AG04450 (cell line): ENCODE results near the gene DNAH8. TPM values are rescaled to one million over a fixed set of nuclear protein-coding genes. Genes with fewer than 3 reads are reported as not detected.

ENCODE experiments used
- CTCF ChIA-PET: fragments of 300-600, 350-600 bp; formaldehyde crosslinking; extraction: SDS; loops from one replicate; lab custom pipeline; 2022; ENCODE audit warnings: antibody characterized with exemption, inconsistent platforms; lab: Charles Lee
- POLR2A ChIA-PET: fragments of 350-600 bp; formaldehyde crosslinking; extraction: SDS; loops from one replicate; lab custom pipeline; 2021; ENCODE audit warnings: antibody characterized with exemption, inconsistent platforms; lab: Yijun Ruan, JAX
- DNase-seq: peaks from one replicate; pipeline ENCODE4 v3.0.0-alpha.2; 2011; ENCODE audit warnings: low read depth, low spot score
- H3K27ac ChIP-seq: one replicate; pipeline ENCODE4 v1.5.1; 2012; ENCODE audit warnings: low read depth, low read length, control low read depth
- H3K27me3 ChIP-seq: one replicate; pipeline ENCODE4 v1.6.0; 2012; ENCODE audit warnings: low read length; ENCODE audit not compliant: control insufficient read depth, insufficient read depth
- H3K4me3 ChIP-seq: 2 replicates; pipeline ENCODE4 v1.5.1; 2011; ENCODE audit warnings: mild to moderate bottlenecking, low read depth, low read length, control low read depth
- H3K9me3 ChIP-seq: 2 replicates; pipeline ENCODE4 v1.5.1; 2012; ENCODE audit warnings: low read length; ENCODE audit not compliant: control insufficient read depth, insufficient read depth
- polyA plus RNA-seq: library from polyadenylated mRNA; depleted of rRNA; stranded (reverse); fragments of >200 nt; gene quantifications from 2 replicates; pipeline ENCODE4 v1.2.3, GENCODE V29; 2011
- TF ChIP-seq, protein P1 (sequence below): IDR thresholded peaks from 2 replicates; pipeline ENCODE4 v1.5.1; 2011; ENCODE audit warnings: low read depth, low read length, control low read depth, inconsistent platforms

DNAH8 gene
- polyA plus RNA-seq, 1 experiment = not detected

DNA sequence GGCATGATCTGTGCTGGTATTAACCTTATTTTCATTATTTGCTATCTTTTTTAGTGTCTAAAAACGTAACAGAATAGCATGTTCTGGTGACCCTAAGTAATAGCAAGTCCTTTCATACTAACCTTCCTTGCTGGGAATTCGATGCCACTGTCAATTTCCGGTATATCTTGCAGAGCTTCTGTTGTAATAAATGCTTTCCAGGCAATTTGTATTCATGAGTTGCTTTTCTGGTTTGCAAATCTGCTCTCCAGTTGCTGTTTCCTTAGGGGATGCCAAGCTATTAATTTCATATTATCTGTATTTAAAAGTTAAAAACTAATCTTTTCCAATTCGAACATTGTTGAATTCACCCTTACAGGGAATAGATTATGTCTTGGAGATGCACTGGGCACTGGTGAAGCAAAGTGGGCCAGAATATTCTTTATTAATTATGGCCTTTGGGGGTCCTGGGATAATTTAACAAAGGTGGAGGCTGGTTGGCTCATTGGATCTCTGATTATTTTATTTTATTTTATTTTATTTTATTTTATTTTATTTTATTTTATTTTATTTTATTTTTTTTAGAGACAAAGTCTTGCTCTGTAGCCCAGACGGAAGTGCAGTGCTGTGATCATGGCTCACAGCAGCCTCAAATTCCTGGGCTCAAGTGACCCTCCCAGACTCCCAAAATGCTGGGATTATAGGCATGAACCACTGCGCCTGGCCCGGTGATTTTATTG, 209.8 kb downstream of the DNAH8 start:
- CTCF ChIA-PET = no interaction called here
- POLR2A ChIA-PET = interaction anchor here (0.8 kb wide), 1 partner anchor 10 kb away, joined by 3 read pairs; no protein-coding TSS in a partner anchor

GRCh38 chr6:38929560-38929959, 214.4 kb downstream of the DNAH8 start:
- Histone ChIP-seq H3K9me3 (no peaks in the 10 kb centered on the region), H3K27me3 (no peaks in the 10 kb centered on the region), H3K4me3 (no peak overlapping the region), H3K27ac (no peak overlapping the region)
- POLR2A ChIA-PET = no interaction called here
- CTCF ChIA-PET = interaction anchor here (0.6 to 1.2 kb wide), 2 partner anchors 57 to 1790 kb away, joined by 3 to 7 read pairs; no protein-coding TSS in a partner anchor
- TF ChIP-seq, protein P1, sequence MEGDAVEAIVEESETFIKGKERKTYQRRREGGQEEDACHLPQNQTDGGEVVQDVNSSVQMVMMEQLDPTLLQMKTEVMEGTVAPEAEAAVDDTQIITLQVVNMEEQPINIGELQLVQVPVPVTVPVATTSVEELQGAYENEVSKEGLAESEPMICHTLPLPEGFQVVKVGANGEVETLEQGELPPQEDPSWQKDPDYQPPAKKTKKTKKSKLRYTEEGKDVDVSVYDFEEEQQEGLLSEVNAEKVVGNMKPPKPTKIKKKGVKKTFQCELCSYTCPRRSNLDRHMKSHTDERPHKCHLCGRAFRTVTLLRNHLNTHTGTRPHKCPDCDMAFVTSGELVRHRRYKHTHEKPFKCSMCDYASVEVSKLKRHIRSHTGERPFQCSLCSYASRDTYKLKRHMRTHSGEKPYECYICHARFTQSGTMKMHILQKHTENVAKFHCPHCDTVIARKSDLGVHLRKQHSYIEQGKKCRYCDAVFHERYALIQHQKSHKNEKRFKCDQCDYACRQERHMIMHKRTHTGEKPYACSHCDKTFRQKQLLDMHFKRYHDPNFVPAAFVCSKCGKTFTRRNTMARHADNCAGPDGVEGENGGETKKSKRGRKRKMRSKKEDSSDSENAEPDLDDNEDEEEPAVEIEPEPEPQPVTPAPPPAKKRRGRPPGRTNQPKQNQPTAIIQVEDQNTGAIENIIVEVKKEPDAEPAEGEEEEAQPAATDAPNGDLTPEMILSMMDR = no peak
- DNase-seq = no peak

More for the DNA sequence above, 209.8 kb downstream of the DNAH8 start:
- DNase-seq = no peak
- no peaks in the 10 kb centered on the region for H3K9me3 ChIP-seq
- no peak overlapping the region for H3K4me3 ChIP-seq
- H3K27ac ChIP-seq = no peak overlapping the region
- TF ChIP-seq, protein P1 = no peak
- no peaks in the 10 kb centered on the region for H3K27me3 ChIP-seq

GRCh38 chr6:38933426-38933825, 218.3 kb downstream of the DNAH8 start:
- ChIA-PET CTCF (interaction anchor here (0.9 kb wide), 1 partner anchor 61 kb away, joined by 4 read pairs; no protein-coding TSS in a partner anchor), POLR2A (no interaction called here)
- TF ChIP-seq, protein P1 = 0 out of 2 replicates have a peak, but pooled peaks have one; percentile 25
- no peak overlapping the region for H3K27ac ChIP-seq
- no peak overlapping the region for H3K4me3 ChIP-seq
- DNase-seq = no peak
- no peaks in the 10 kb centered on the region for H3K27me3 ChIP-seq
- no peaks in the 10 kb centered on the region for H3K9me3 ChIP-seq

DNA sequence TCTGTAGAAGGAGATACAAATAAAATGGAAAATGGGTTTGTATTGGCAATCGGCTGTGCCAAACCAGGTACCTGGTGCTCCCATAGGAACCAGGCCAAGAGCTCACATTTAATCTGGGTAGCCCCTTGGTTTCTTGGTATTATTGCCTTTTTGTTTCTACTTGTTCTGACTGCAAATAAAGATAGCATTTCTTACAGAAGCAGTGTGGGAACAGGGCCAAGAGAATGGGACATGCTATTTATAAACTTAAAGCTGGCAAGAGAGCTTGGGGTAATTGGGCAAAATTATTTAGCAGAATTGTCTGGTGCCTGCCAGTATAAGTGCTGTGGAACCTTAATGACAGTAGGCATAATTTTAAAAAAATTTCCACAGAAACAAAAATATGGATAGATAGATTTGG, 219.9 kb downstream of the DNAH8 start:
- no peaks in the 10 kb centered on the region for H3K27me3 ChIP-seq
- DNase-seq = no peak
- CTCF ChIA-PET = no interaction called here
- H3K4me3 ChIP-seq = no peak overlapping the region
- no peak overlapping the region for H3K27ac ChIP-seq
- H3K9me3 ChIP-seq = no peaks in the 10 kb centered on the region
- POLR2A ChIA-PET = interaction anchor here (0.5 kb wide), 1 partner anchor 10 kb away, joined by 3 read pairs; no protein-coding TSS in a partner anchor
- TF ChIP-seq, protein P1 = no peak
